ENCODE data around the gene SLC38A3.

Gene SLC38A3

GRCh38 chr3:50189989-50190388, 15.1 kb upstream of the SLC38A3 start:
- in situ Hi-C loops (cut with MboI; ENCODE audit: low sequenced_read_pairs): loop anchor here (10.0 kb wide), 1 partner anchor 65 kb away; no protein-coding TSS in a partner anchor

GRCh38 chr3:50190936-50191660, 14.0 kb upstream of the SLC38A3 start, which contains the start of gene GNAT1:
GNAT1 (plus strand) TSS chr3:50191610; CDS start chr3:50191726, 116 bp downstream.
- in situ Hi-C loops (cut with MboI; ENCODE audit: low sequenced_read_pairs): no loop called here

- in situ Hi-C loops (cut with MboI; ENCODE audit: low sequenced_read_pairs): no loop called here
These were observed 12.9 kb upstream of the SLC38A3 start for GRCh38 chr3:50192124-50192523.

GRCh38 chr3:50192689-50193141, 12.4 kb upstream of the SLC38A3 start:
- in situ Hi-C loops (cut with MboI; ENCODE audit: low sequenced_read_pairs): no loop called here

GRCh38 chr3:50193286-50193685, 11.8 kb upstream of the SLC38A3 start:
- in situ Hi-C loops (cut with MboI; ENCODE audit: low sequenced_read_pairs): no loop called here

- in situ Hi-C loops (cut with MboI; ENCODE audit: low sequenced_read_pairs): no loop called here
These were observed 11.3 kb upstream of the SLC38A3 start for GRCh38 chr3:50193746-50194127.

- in situ Hi-C loops (cut with MboI; ENCODE audit: low sequenced_read_pairs): no loop called here
These were observed 10.8 kb upstream of the SLC38A3 start for GRCh38 chr3:50194128-50194902.

- in situ Hi-C loops (cut with MboI; ENCODE audit: low sequenced_read_pairs): no loop called here
These were observed 10.1 kb upstream of the SLC38A3 start for GRCh38 chr3:50194903-50195500.

GRCh38 chr3:50195501-50196252, 9.4 kb upstream of the SLC38A3 start:
- in situ Hi-C loops (cut with MboI; ENCODE audit: low sequenced_read_pairs): no loop called here

GRCh38 chr3:50196253-50196801, 8.7 kb upstream of the SLC38A3 start:
- in situ Hi-C loops (cut with MboI; ENCODE audit: low sequenced_read_pairs): no loop called here

GRCh38 chr3:50201573-50202315, 3.3 kb upstream of the SLC38A3 start:
- in situ Hi-C loops (cut with MboI; ENCODE audit: low sequenced_read_pairs): no loop called here

- in situ Hi-C loops (cut with MboI; ENCODE audit: low sequenced_read_pairs): no loop called here
These were observed 2.5 kb upstream of the SLC38A3 start for GRCh38 chr3:50202353-50203112.

GRCh38 chr3:50203113-50203808, 1.8 kb upstream of the SLC38A3 start:
- in situ Hi-C loops (cut with MboI; ENCODE audit: low sequenced_read_pairs): no loop called here

- in situ Hi-C loops (cut with MboI; ENCODE audit: low sequenced_read_pairs): no loop called here
These were observed 965 bp upstream of the SLC38A3 start for GRCh38 chr3:50203809-50204803.

- in situ Hi-C loops (cut with MboI; ENCODE audit: low sequenced_read_pairs): no loop called here
These were observed 574 bp downstream of the SLC38A3 start for GRCh38 chr3:50205413-50206276.

- in situ Hi-C loops (cut with MboI; ENCODE audit: low sequenced_read_pairs): no loop called here
These were observed 2.4 kb downstream of the SLC38A3 start for GRCh38 chr3:50207359-50208042.

Data from HL-60/S4 (cell line).